Measurements from ENCODE around the gene LAPTM5. TPM values are rescaled to one million over a fixed set of nuclear protein-coding genes. Genes with fewer than 3 reads are reported as not detected.

The LAPTM5 gene
- total RNA-seq, 1 experiment from 2014 or later, result not detected

- Histone ChIP-seq H3K36me3 (no peaks in the 10 kb centered on the region), H3K27ac (no peak overlapping the region), H3K4me1 (replicated peaks) (peaks cover 10% of the 10 kb centered on the region), H3K9me3 (replicated peaks) (no peaks in the 10 kb centered on the region), H3K4me3 (no peak overlapping the region), H3K27me3 (replicated peaks) (no peaks in the 10 kb centered on the region)
- DNase-seq (ENCODE audit: low read depth in 1 of 2, low spot score in 2 of 2), result no peak
Observed at GRCh38 chr1:30699762-30700161, 57.8 kb downstream of the LAPTM5 start.

GRCh38 chr1:30698401-30698981 lies 59.1 kb downstream of the LAPTM5 start:
- no peaks in the 10 kb centered on the region for H3K36me3 ChIP-seq
- H3K9me3 ChIP-seq (replicated peaks), result no peaks in the 10 kb centered on the region
- peaks cover 10% of the 10 kb centered on the region for H3K4me1 ChIP-seq (replicated peaks)
- no peak overlapping the region for H3K4me3 ChIP-seq
- no peak for DNase-seq (ENCODE audit: low read depth in 1 of 2, low spot score in 2 of 2)
- no peak overlapping the region for H3K27ac ChIP-seq
- no peaks in the 10 kb centered on the region for H3K27me3 ChIP-seq (replicated peaks)

- Histone ChIP-seq H3K9me3 (replicated peaks) (no peaks in the 10 kb centered on the region), H3K4me3 (no peak overlapping the region), H3K27ac (no peak overlapping the region), H3K4me1 (replicated peaks) (peaks cover 10% of the 10 kb centered on the region), H3K36me3 (no peaks in the 10 kb centered on the region), H3K27me3 (replicated peaks) (no peaks in the 10 kb centered on the region)
- no peak for DNase-seq (ENCODE audit: low read depth in 1 of 2, low spot score in 2 of 2)
Observed at GRCh38 chr1:30697571-30698376, 59.8 kb downstream of the LAPTM5 start.

GRCh38 chr1:30696831-30697230 lies 60.7 kb downstream of the LAPTM5 start:
- Histone ChIP-seq H3K4me3 (no peak overlapping the region), H3K4me1 (replicated peaks) (peaks cover 10% of the 10 kb centered on the region), H3K27me3 (replicated peaks) (no peaks in the 10 kb centered on the region), H3K27ac (no peak overlapping the region), H3K36me3 (no peaks in the 10 kb centered on the region), H3K9me3 (replicated peaks) (no peaks in the 10 kb centered on the region)
- DNase-seq (ENCODE audit: low read depth in 1 of 2, low spot score in 2 of 2), result no peak

- Histone ChIP-seq H3K27me3 (replicated peaks) (no peaks in the 10 kb centered on the region), H3K4me3 (no peak overlapping the region), H3K36me3 (no peaks in the 10 kb centered on the region), H3K9me3 (replicated peaks) (no peaks in the 10 kb centered on the region), H3K4me1 (replicated peaks) (no peaks in the 10 kb centered on the region; the same call in 1 of the 2 replicates), H3K27ac (no peak overlapping the region)
- no peak for DNase-seq (ENCODE audit: low read depth in 1 of 2, low spot score in 2 of 2)
Observed at GRCh38 chr1:30695439-30695841, 62.1 kb downstream of the LAPTM5 start.

- H3K27ac ChIP-seq, result no peak overlapping the region
- DNase-seq (ENCODE audit: low read depth in 1 of 2, low spot score in 2 of 2), result no peak
- H3K4me1 ChIP-seq (replicated peaks), result no peaks in the 10 kb centered on the region
Observed at GRCh38 chr1:30694280-30695175, 63.0 kb downstream of the LAPTM5 start.

GRCh38 chr1:30693822-30694221 lies 63.8 kb downstream of the LAPTM5 start:
- Histone ChIP-seq H3K4me3 (no peak overlapping the region), H3K27ac (no peak overlapping the region), H3K27me3 (replicated peaks) (no peaks in the 10 kb centered on the region), H3K9me3 (replicated peaks) (no peaks in the 10 kb centered on the region), H3K36me3 (no peaks in the 10 kb centered on the region), H3K4me1 (replicated peaks) (no peaks in the 10 kb centered on the region)
- DNase-seq (ENCODE audit: low read depth in 1 of 2, low spot score in 2 of 2), result no peak

More at GRCh38 chr1:30694280-30695175, 63.0 kb downstream of the LAPTM5 start:
- Histone ChIP-seq H3K27me3 (replicated peaks) (no peaks in the 10 kb centered on the region), H3K4me3 (no peak overlapping the region), H3K36me3 (no peaks in the 10 kb centered on the region), H3K9me3 (replicated peaks) (no peaks in the 10 kb centered on the region)

- no peaks in the 10 kb centered on the region for H3K36me3 ChIP-seq
- H3K4me1 ChIP-seq (replicated peaks), result no peaks in the 10 kb centered on the region
Observed at GRCh38 chr1:30693366-30693765, 64.2 kb downstream of the LAPTM5 start.

GRCh38 chr1:30692948-30693301 lies 64.6 kb downstream of the LAPTM5 start:
- no peaks in the 10 kb centered on the region for H3K9me3 ChIP-seq (replicated peaks)
- no peak overlapping the region for H3K27ac ChIP-seq
- no peaks in the 10 kb centered on the region for H3K27me3 ChIP-seq (replicated peaks)
- DNase-seq (ENCODE audit: low read depth in 1 of 2, low spot score in 2 of 2), result no peak
- no peaks in the 10 kb centered on the region for H3K4me1 ChIP-seq (replicated peaks)
- no peaks in the 10 kb centered on the region for H3K36me3 ChIP-seq
- no peak overlapping the region for H3K4me3 ChIP-seq

More at GRCh38 chr1:30693366-30693765, 64.2 kb downstream of the LAPTM5 start:
- no peak overlapping the region for H3K27ac ChIP-seq
- no peaks in the 10 kb centered on the region for H3K27me3 ChIP-seq (replicated peaks)
- H3K4me3 ChIP-seq, result no peak overlapping the region
- no peaks in the 10 kb centered on the region for H3K9me3 ChIP-seq (replicated peaks)
- no peak for DNase-seq (ENCODE audit: low read depth in 1 of 2, low spot score in 2 of 2)

GRCh38 chr1:30692201-30692947 lies 65.2 kb downstream of the LAPTM5 start:
- Histone ChIP-seq H3K4me3 (no peak overlapping the region), H3K27ac (no peak overlapping the region), H3K27me3 (replicated peaks) (no peaks in the 10 kb centered on the region), H3K36me3 (no peaks in the 10 kb centered on the region), H3K4me1 (replicated peaks) (no peaks in the 10 kb centered on the region), H3K9me3 (replicated peaks) (no peaks in the 10 kb centered on the region)
- no peak for DNase-seq (ENCODE audit: low read depth in 1 of 2, low spot score in 2 of 2)

- DNase-seq (ENCODE audit: low read depth in 1 of 2, low spot score in 2 of 2), result no peak
- no peak overlapping the region for H3K27ac ChIP-seq
- H3K9me3 ChIP-seq (replicated peaks), result no peaks in the 10 kb centered on the region
- H3K27me3 ChIP-seq (replicated peaks), result no peaks in the 10 kb centered on the region
- no peak overlapping the region for H3K4me3 ChIP-seq
- no peaks in the 10 kb centered on the region for H3K36me3 ChIP-seq
- no peaks in the 10 kb centered on the region for H3K4me1 ChIP-seq (replicated peaks)
Observed at GRCh38 chr1:30691480-30691879, 66.1 kb downstream of the LAPTM5 start.

GRCh38 chr1:30689901-30690645 lies 67.5 kb downstream of the LAPTM5 start:
- Histone ChIP-seq H3K27me3 (replicated peaks) (no peaks in the 10 kb centered on the region), H3K4me3 (no peak overlapping the region)

More at GRCh38 chr1:30689901-30690645, 67.5 kb downstream of the LAPTM5 start:
- no peaks in the 10 kb centered on the region for H3K9me3 ChIP-seq (replicated peaks)
- no peaks in the 10 kb centered on the region for H3K4me1 ChIP-seq (replicated peaks)
- no peak for DNase-seq (ENCODE audit: low read depth in 1 of 2, low spot score in 2 of 2)
- H3K27ac ChIP-seq, result no peak overlapping the region
- no peaks in the 10 kb centered on the region for H3K36me3 ChIP-seq

Data from SJSA1 (cell line).